GM06990 (cell line): ENCODE data around the gene SPEN.

Experiments
- DNase-seq: peaks from one replicate; pipeline ENCODE4 v3.0.0-alpha.2; 2011; ENCODE audit not compliant: insufficient read length; ENCODE audit errors: extremely low read depth
- H3K27me3 ChIP-seq: replicated peaks from 2 replicates; pipeline ENCODE4 v1.6.0; 2011; ENCODE audit warnings: low read length; ENCODE audit not compliant: control insufficient read depth, insufficient read depth
- H3K36me3 ChIP-seq: 2 replicates; pipeline ENCODE4 v1.5.1; 2011; ENCODE audit warnings: low read length; ENCODE audit not compliant: control insufficient read depth, insufficient read depth
- H3K4me3 ChIP-seq: replicated peaks from 2 replicates; pipeline ENCODE4 v1.5.1; 2011; ENCODE audit warnings: low read depth, mild to moderate bottlenecking, control low read depth, low read length
- TF ChIP-seq, protein P1 (sequence below): IDR thresholded peaks from 2 replicates; pipeline ENCODE4 v1.5.1; 2011; ENCODE audit warnings: low read length, control low read depth, mild to moderate bottlenecking, inconsistent platforms; ENCODE audit not compliant: insufficient read depth, poor library complexity, severe bottlenecking

Gene SPEN

DNA sequence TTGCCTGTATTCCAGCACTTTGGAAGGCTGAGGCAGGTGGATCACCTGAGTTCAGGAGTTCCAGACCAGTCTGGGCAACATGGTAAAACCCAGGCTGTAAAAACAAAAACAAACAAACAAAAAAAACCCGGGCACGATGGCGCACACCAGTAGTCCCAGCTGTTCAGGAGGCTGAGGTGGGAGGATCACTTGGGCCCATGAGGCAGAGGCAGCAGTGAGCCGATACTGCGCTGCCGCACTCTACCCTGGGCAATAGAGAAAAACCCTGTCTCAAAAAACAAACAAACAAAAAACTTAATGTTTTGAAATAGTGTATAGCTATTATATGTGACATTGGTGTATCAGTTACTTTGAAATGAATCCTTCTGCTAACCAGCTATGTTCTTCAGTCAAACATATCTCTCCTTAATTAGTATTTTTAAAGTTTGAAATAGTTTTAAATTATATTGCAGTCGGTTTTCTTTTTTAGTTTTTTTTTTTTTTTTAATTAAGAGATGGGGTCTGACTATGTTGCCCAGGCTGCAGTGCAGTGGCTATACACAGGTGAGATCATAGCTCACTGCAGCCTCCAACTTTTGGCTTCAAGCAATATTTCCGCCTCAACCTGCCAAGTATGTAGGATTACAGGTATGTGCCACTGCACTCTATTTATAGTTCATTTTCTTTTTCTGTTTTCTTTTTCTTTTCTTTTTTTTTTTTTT is 11.3 kb downstream of the SPEN start:
- Histone ChIP-seq H3K4me3 (no peak overlapping the region), H3K36me3 (no peaks in the 10 kb centered on the region), H3K27me3 (no peaks in the 10 kb centered on the region)
- DNase-seq: no peak
- TF ChIP-seq, protein P1, sequence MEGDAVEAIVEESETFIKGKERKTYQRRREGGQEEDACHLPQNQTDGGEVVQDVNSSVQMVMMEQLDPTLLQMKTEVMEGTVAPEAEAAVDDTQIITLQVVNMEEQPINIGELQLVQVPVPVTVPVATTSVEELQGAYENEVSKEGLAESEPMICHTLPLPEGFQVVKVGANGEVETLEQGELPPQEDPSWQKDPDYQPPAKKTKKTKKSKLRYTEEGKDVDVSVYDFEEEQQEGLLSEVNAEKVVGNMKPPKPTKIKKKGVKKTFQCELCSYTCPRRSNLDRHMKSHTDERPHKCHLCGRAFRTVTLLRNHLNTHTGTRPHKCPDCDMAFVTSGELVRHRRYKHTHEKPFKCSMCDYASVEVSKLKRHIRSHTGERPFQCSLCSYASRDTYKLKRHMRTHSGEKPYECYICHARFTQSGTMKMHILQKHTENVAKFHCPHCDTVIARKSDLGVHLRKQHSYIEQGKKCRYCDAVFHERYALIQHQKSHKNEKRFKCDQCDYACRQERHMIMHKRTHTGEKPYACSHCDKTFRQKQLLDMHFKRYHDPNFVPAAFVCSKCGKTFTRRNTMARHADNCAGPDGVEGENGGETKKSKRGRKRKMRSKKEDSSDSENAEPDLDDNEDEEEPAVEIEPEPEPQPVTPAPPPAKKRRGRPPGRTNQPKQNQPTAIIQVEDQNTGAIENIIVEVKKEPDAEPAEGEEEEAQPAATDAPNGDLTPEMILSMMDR: no peak

DNA sequence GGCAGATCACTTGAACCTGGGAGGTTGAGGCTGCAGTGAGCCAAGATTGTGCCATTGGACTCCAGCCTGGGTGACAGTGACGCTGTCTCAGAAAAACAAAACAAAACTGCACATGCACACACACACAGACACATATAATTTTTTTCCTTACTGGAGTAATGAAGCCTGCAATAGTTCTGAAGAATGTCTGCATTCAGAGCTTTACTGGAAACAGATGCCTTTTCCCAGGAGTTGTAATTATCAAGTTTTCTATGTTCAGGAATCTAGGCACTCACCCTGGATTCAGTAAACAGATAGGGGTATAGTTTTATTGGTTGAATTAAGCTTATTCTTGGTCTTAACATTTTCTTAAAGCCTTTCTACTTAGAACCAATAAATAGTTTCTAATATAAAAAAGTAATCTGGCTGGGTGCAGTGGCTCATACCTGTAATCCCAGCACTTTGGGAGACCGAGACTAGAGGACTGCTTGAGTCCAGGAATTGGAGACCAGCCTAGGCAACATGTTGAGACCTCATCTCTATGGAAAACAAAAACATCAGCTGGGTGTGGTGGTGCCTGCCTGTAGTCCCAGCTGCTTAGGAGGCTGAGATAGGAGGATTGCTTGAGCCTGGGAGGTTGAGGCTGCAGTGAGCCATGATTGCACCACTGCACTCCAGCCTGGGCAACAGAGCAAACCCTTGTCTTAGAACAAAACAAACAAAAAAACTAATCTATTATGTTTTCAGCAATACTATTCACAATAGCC is 15.8 kb downstream of the SPEN start:
- no peak overlapping the region for H3K4me3 ChIP-seq
- no peak for DNase-seq

DNA sequence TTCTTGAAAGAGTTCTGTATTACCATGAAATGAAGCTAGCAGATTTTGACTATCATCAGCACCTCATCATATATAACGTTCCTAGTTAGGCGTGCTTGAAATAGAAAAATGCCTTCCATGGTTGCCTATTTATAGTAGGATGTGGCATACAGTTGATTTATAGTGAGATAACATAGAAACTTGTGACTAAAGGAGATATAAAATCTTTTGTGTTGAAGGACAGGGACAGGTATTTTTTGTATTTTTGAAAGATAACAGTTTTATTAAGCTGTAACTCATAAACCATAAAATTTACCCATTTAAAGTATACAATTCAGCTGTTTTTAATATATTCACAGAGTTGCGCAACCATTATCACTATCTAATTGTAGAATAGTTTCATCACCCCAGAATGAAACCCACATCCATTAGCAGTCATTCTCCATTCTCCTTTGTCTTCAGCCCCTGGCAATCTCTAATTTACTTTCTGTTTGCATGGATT is 19.3 kb downstream of the SPEN start:
- no peaks in the 10 kb centered on the region for H3K36me3 ChIP-seq
- no peaks in the 10 kb centered on the region for H3K27me3 ChIP-seq
- DNase-seq: no peak
- no peak overlapping the region for H3K4me3 ChIP-seq
- TF ChIP-seq, protein P1: no peak

More for the DNA sequence above, 15.8 kb downstream of the SPEN start:
- Histone ChIP-seq H3K36me3 (no peaks in the 10 kb centered on the region), H3K27me3 (no peaks in the 10 kb centered on the region)
- TF ChIP-seq, protein P1: no peak

DNA sequence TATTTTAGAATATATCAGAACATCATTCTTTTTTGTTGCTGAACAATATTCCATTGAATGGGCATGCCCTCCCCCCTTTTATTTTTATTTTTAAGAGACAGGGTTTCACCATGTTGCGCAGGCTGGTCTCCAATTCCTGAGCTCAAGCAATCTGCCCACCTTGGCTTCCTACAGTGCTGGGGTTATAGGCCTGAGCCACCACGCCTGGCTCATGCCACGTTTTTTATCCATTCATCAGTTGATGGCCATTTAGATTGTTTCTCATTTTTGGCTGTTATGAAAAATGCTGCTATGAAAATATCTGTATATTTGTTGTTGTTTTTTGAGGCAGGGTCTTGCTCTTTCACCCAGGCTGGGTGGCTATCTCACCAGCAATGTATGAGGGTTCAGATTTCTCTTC is 19.8 kb downstream of the SPEN start:
- TF ChIP-seq, protein P1: no peak
- no peak for DNase-seq
- no peak overlapping the region for H3K4me3 ChIP-seq

DNA sequence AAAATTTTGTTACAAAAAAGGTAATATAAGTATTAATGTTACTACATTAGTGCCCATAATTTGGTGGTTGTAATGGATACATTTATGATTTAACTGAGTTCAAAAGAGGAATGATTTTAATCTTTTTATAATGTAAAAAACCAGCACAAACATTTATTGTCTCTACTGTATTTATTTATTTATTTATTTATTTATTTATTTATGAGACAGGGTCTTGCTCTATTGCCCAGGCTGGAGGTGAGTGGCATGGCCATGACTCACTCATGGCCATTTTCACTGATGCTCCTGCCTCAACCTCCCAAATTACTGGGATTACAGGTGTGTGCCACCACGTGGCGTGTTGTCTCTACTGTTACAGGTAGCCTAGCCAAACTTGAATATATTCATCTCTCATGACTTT is 21.9 kb downstream of the SPEN start:
- H3K27me3 ChIP-seq: no peaks in the 10 kb centered on the region
- TF ChIP-seq, protein P1: no peak

More for the DNA sequence above, 19.8 kb downstream of the SPEN start:
- Histone ChIP-seq H3K27me3 (no peaks in the 10 kb centered on the region), H3K36me3 (no peaks in the 10 kb centered on the region)

More for the DNA sequence above, 21.9 kb downstream of the SPEN start:
- H3K4me3 ChIP-seq: no peak overlapping the region
- no peak for DNase-seq
- peaks cover 2% of the 10 kb centered on the region for H3K36me3 ChIP-seq
